Activated CD4-positive, alpha-beta T cell treated with anti-CD3 and anti-CD28 coated beads, Interleukin-2, amount 50 U/mL, for 1 hour (primary cell): ENCODE data around the gene MTHFD2L.
"Not testable (repeated sequence)": the region's sequence is repeated elsewhere in the genome, so short reads cannot be mapped to it uniquely, and the experiment has no call there.

Experiments used
- DNase-seq: peaks from one replicate; pipeline ENCODE4 v3.0.0-alpha.2; 2020

MTHFD2L gene

GRCh38 chr4:74314329-74314728 is 156.4 kb downstream of the MTHFD2L start:
- DNase-seq: no peak

DNA sequence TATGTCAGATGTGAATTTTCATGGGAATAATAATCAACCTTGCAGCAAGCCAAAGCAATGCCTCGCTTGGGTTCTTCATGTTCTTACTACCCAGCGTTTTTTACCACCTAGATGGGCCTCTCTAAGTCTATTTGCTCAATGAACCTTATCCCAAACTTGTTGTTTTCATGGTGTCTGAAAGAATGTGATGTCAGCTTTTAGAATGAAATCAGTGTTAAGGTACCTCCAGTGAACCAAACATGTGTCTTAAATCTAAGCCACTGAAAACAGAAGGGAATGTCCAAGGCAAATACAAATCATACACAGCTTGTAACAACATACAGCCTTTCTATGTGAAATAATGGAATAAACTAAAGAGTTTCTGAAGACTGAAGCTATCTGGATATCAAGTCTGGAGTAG is 157.0 kb downstream of the MTHFD2L start:
- DNase-seq: no peak

DNA sequence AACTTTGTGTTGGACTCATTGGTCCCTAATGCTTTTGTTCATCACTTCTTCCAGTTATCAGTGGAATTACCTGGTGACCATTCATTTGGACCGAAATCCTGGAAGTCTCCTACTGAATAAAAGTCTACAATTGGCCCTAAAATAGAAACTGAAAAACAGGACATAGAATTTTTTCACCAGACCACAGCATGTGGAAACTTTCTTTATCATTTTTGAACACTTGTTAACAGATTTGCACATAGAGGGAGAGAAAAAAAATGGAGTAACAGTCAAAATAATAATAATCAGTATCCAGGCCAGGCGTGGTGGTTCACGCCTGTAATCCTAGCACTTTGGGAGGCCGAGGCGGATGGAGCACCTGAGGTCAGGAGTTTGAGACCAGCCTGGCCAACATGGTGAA is 157.5 kb downstream of the MTHFD2L start:
- DNase-seq: no peak

- no peak for DNase-seq
Observed at GRCh38 chr4:74316397-74316796, 158.5 kb downstream of the MTHFD2L start.

GRCh38 chr4:74317616-74318246 is 159.8 kb downstream of the MTHFD2L start:
- no peak for DNase-seq

DNA sequence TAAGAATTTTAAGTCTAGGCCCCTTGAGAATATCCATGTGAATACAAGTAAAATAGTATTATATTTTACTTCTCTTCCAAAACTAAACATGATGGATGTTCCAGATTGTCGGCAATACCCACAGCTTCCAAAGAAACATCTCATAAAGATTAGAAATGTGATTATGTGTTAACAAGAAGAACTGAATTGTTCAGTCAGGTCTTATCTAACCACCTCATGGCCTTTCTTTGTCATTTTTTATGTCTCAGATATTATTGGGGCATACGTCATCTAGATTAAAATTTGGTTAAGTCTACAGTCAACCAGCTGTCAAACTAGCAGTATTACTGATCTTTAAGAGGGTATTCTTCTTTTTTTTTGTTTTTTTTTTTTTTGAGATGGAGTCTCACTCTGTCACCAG is 160.4 kb downstream of the MTHFD2L start:
- DNase-seq: no peak

GRCh38 chr4:74319470-74319869 is 161.6 kb downstream of the MTHFD2L start:
- no peak for DNase-seq

DNA sequence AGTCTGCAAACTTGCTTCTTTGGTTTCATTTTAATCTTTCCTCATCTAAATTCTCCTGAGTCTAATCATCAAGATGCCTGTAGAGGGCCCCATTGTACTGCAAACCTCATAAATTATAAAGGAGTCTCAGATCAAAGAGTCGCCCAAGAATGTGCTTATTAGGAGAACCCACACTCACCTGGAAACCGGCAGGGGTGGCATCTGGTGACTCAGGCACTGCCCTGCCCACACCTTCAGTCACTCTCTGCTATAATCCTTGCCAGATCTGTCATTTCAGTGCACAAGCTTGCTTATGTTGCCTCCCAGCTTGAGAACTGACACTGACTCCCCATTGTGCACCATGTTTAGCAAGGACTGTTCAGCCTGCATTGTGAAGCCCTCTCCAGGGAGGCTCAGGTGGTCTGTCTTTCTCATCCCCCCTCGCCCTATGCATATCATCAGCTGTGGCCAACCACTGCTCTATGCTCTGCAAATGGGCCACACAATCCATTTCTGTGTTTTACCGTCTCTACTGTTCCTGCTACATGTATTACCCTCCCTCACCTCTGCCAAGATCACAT is 162.7 kb downstream of the MTHFD2L start:
- DNase-seq: no peak

DNA sequence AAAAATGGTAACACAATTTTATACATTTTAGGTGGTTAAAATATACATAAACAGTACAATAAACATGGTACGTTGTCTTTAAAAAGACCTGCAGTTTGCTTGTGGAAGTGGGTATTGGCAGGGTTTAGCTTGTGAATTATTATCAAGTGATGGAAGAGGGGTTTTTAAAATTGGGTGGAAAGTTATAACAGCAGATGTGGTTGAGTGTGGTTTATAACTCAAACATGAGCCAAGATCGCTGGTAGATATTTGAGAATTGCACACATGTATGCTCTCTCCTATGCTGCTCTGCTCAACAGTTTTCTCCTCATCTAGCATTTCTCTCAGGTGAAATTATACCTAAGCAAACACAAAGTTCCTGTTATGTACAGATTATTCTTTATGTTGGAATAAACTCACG is 164.4 kb downstream of the MTHFD2L start:
- DNase-seq: no peak

DNA sequence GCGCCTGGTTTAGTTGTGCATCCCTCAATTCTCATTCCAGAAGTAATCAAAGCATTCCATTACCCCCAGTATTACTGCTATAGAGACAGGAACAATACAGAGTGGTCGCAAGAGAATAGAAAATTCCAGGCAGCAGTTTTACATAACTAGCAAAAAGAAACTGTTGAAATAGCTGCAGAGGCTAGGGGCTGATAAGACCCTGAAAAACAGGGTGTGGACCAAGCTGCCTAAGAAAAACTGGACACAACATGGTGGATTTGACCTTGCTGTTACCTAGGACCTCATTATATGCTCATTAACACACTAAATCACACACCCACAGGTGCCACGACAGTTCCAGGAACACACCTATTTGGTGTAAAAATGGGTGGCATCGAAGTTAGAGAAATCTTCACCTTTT is 165.7 kb downstream of the MTHFD2L start:
- no peak for DNase-seq

GRCh38 chr4:74324262-74324661 is 166.3 kb downstream of the MTHFD2L start:
- no peak for DNase-seq

- DNase-seq: no peak
Observed at GRCh38 chr4:74325886-74326285, 168.0 kb downstream of the MTHFD2L start.

DNA sequence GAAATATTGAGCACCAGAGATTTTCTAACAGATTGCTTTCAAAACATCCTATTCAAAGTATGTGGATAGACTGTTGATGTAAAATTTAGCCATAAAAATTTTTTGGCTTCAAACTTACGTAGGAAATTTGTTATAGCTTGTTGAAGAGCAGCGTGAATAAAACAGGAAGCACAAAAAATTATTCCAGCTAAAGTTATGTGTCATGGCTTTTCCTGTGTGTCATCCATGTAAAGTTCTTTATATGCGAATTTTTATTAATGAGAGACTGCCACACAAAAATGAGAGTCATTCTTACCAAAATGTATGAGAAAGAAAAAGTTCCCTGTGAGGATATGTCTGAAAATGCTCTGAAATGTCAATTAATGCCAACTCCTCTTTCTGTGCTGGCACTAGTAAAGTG is 169.8 kb downstream of the MTHFD2L start:
- no peak for DNase-seq

DNA sequence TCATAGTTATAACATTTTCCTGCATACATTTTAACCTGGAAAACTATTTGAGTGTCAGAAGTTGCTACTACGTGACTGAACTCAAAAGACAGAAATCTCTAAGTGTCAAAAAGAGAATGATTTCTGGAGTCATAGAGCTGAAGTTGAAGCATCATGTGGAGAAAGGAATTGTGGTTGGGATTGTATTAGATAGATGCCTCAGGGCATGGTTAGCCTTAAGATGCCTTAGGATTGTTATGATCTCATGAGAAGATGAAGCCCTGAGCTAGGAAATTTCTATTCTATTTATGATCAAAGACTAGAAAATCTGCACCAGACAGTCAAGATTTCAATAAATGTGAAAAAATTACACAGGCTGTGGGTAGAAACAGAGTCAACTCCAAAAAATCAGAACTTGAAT is 170.6 kb downstream of the MTHFD2L start:
- no peak for DNase-seq

- DNase-seq: no peak
Observed at GRCh38 chr4:74329307-74329706, 171.4 kb downstream of the MTHFD2L start.

DNA sequence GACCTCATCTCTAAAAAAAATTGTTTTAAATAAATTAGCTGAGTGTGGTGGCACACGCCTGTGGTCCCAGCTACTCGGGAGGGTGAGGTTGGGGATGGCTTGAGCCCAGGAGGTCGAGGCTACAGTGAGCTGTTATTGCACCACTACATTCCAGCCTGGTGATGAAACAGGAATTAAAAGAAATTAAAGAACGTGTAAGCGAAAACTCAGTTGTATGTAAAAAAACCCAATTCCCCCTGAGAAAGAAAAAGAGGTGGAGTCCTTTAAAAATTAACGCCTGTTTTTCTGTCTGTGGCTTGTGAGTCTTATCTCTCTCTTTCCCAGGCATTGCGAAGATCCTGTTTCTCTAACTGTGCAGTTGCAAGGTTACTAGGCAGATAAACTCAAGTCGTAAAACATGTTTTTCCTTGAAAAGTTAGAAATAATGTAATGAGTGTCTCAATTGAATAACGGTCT is 172.4 kb downstream of the MTHFD2L start:
- DNase-seq: no peak

DNA sequence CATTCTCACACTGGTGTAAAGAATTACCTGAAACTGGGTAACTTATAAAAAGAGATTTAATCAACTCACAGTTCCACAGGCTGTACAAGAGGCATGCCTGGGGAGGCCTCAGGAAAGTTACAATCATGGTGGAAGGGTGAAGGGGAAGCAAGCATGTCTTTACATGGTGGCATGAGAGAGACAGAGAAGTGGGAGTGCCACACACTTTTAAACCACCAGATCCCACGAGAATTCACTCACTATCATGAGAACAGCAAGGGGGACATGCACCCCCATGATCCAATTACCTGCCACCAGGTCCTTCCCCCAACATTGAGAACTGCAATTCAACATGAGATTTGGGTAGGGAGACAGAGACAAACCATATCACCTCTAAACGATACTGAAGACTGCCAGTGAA is 173.3 kb downstream of the MTHFD2L start:
- DNase-seq: no peak

- DNase-seq: no peak
Observed at GRCh38 chr4:74331944-74332343, 174.0 kb downstream of the MTHFD2L start.

- no peak for DNase-seq
Observed at GRCh38 chr4:74334636-74335035, 176.7 kb downstream of the MTHFD2L start.

GRCh38 chr4:74335341-74336021 is 177.6 kb downstream of the MTHFD2L start:
- no peak for DNase-seq

GRCh38 chr4:74338792-74339333 is 180.9 kb downstream of the MTHFD2L start:
- no peak for DNase-seq

DNA sequence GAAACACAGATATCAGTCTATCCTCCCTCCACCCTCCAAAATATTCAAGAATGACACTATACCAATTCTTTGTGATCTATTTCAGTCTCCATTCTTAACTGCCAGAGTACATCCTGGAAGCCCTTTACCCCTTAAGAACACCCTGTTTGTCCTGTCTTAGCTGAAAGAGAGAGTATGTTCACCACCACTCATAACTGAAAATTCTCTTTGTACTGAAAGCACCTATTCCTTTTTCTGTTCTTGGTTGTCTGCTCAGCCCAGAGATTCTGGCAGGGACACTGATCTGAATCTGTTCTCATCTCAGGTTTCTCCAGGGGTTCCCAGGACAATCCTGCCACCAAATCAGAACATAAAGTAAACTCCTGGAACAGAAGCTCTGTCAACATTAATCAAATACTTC is 181.6 kb downstream of the MTHFD2L start:
- DNase-seq: no peak

DNA sequence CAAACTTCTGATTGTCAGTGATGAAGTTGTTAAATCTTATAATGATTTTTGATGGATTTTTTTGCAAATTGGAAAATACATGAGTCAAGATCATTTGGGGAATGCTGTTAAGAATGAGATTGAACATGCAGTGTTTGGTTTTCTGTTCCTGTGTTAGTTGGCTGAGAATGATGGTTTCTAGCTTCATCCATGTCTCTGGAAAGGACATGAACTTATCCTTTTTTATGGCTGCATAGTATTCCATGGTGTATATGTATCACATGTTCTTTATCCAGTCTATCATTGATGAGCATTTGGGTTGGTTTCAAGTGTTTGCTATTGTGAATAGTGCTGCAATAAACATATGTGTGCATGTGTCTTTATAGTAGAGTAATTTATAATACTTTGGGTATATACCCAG is 182.5 kb downstream of the MTHFD2L start:
- DNase-seq: not testable (repeated sequence)

DNA sequence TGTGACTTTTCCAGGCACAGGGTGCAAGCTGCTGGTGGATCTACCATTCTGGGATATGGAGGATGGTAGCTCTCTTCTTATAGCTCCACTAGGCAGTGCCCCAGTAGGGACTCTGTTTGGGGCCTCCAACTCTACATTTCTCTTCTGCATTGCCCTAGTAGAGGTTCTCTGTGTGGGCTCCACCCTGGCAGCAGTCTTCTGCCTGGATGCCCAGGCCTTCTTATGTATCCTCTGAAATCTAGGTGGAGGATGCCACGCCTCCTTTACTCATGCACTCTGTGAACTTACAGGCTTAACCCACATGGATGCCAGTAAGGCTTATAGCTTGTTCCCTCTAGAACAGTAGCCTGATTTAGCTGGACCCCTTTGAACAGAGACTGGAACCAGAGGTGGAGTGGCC is 186.1 kb downstream of the MTHFD2L start:
- DNase-seq: no peak
